Measurements from ENCODE around the gene HHATL. TPM values are rescaled to one million over a fixed set of nuclear protein-coding genes. Genes with fewer than 3 reads are reported as not detected.
A peak's percentile ranks its signal among the peaks of the same experiment; 100 is the strongest.

HHATL gene
- polyA plus RNA-seq, 1 experiment: not detected

DNA sequence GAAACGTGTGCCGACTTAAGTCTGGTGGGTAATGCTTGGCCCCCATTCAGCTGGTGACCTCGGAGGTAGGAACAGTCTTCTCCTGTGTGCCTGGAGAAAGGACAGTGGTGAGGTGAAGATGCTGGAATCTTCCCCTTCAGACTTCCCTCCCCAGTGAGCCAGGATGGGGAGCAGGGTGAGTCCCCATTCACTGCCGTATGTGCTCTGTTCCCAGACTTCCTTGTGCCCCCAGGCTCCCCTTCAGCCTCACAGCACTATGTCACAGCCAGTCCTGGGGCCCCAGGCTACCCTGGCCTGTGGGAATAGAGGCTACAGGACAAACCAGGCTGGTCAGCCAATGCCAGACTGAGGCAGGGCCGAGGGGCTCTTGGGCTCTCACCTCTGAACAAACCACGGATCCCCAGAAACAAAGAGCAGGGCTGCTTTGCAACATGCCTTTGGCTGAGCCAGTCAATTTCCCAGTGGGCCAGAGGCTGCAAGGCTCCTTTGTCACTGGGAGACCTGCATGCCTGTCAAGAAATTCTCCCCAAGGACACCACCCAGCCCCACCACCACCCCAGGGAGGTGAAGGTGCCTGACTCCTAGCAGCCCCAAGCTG is 31.8 kb upstream of the HHATL start:
- ChIA-PET CTCF (interaction anchor here (2.0 kb wide), 1 partner anchor 11 kb away, joined by 17 read pairs; no protein-coding TSS in a partner anchor), POLR2A (no interaction called here)
- TF ChIP-seq, protein P1, sequence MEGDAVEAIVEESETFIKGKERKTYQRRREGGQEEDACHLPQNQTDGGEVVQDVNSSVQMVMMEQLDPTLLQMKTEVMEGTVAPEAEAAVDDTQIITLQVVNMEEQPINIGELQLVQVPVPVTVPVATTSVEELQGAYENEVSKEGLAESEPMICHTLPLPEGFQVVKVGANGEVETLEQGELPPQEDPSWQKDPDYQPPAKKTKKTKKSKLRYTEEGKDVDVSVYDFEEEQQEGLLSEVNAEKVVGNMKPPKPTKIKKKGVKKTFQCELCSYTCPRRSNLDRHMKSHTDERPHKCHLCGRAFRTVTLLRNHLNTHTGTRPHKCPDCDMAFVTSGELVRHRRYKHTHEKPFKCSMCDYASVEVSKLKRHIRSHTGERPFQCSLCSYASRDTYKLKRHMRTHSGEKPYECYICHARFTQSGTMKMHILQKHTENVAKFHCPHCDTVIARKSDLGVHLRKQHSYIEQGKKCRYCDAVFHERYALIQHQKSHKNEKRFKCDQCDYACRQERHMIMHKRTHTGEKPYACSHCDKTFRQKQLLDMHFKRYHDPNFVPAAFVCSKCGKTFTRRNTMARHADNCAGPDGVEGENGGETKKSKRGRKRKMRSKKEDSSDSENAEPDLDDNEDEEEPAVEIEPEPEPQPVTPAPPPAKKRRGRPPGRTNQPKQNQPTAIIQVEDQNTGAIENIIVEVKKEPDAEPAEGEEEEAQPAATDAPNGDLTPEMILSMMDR (IDR thresholded peaks at IDR 0.05; ENCODE audit: insufficient read depth, low read depth, low read length): no peak

DNA sequence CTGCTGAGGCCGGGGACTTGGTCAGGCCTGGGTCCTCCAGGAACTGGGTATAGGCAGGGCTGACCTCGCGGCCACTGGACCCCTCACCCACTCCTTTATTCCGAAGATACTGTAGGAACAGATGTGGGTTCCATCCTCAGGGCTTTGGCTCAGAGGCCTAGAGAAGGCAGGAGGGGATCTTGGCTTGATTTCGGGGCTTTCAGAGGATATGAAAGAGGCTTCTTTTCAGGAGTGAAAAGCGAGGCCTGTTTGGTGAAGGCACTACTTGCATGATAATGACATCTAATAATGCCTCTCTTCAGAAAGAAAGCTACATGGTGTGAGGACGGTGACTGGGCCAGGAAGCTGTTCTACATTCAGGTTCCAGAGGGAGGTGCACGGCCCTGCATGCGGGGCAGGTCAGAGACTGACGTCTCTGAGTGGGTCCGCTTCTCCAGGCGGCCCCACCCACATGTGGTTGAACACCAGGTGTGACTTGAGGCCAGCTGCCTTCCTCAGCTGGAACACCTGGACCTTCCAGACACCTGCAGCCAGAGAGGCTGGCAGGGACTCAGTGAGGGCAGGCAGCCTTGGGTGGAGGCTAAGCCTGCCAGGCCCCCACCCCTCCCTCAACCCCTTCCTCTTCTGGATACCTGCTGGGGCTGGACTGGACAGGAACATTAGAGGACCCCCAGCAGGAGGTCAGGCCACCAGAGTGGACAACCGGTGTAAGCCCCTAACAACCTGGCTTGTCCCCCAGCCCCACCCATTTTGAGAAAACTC is 31.1 kb upstream of the HHATL start:
- CTCF ChIA-PET: interaction anchor here (0.6 to 2.3 kb wide), 2 partner anchors 10 to 12 kb away, joined by 4 to 5 read pairs; no protein-coding TSS in a partner anchor
- Histone ChIP-seq H3K36me3 (ENCODE audit: control insufficient read depth, insufficient read depth, low read length) (no peaks in the 10 kb centered on the region), H3K27me3 (ENCODE audit: control insufficient read depth, insufficient read depth, low read length) (no peaks in the 10 kb centered on the region; the same call in 1 of the 2 replicates), H3K4me3 (ENCODE audit: low read depth, low read length) (no peak overlapping the region)
- TF ChIP-seq, protein P1 (IDR thresholded peaks at IDR 0.05; ENCODE audit: insufficient read depth, low read depth, low read length): no peak
- no peak for DNase-seq (ENCODE audit: low read depth)
- POLR2A ChIA-PET: no interaction called here

More for the DNA sequence above, 31.8 kb upstream of the HHATL start:
- Histone ChIP-seq H3K36me3 (ENCODE audit: control insufficient read depth, insufficient read depth, low read length) (no peaks in the 10 kb centered on the region), H3K27me3 (ENCODE audit: control insufficient read depth, insufficient read depth, low read length) (no peaks in the 10 kb centered on the region), H3K4me3 (ENCODE audit: low read depth, low read length) (no peak overlapping the region)
- no peak for DNase-seq (ENCODE audit: low read depth)

DNA sequence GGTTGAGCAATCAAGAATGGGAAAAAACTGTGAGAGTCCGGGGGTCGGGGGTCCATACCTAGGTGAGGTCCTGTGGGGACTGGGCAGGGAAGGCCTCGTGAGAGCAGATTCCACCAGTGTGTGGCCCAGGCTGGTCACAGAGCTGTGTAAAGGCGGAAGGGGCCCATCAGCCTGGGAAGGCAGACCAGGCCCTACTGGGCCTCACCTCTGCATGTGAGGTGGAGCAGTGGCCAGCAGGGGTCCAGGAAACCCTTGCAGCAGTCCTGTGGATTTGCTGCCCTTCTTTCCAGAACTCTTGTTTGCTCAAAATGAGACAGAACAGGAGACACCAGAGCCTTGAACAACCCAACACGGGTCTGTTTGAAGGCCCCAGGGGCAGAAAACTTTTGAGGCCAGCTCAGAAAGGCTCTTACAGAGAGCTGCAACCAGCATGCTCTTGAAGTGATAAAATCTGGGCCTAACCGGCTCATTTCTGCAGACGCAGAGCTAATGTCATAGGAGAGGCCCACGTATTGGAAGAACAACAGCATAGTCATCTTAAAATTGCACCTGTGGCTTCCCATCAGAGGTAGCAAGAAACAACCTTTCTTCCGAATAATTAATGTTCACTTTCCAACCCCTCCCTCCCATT is 30.3 kb upstream of the HHATL start:
- TF ChIP-seq, protein P1 (IDR thresholded peaks at IDR 0.05; ENCODE audit: insufficient read depth, low read depth, low read length): peak; percentile 27; the same call in 1 of the 2 replicates
- Histone ChIP-seq H3K36me3 (ENCODE audit: control insufficient read depth, insufficient read depth, low read length) (no peaks in the 10 kb centered on the region), H3K4me3 (ENCODE audit: low read depth, low read length) (no peak overlapping the region), H3K27me3 (ENCODE audit: control insufficient read depth, insufficient read depth, low read length) (no peaks in the 10 kb centered on the region; the same call in 1 of the 2 replicates)
- POLR2A ChIA-PET: interaction anchor here (0.5 kb wide), 1 partner anchor 89 kb away, joined by 4 read pairs; no protein-coding TSS in a partner anchor
- DNase-seq (ENCODE audit: low read depth): no peak
- CTCF ChIA-PET: interaction anchor here (0.6 to 2.3 kb wide), 3 partner anchors 11 to 27 kb away, joined by 3 to 5 read pairs (median 4); no protein-coding TSS in a partner anchor

DNA sequence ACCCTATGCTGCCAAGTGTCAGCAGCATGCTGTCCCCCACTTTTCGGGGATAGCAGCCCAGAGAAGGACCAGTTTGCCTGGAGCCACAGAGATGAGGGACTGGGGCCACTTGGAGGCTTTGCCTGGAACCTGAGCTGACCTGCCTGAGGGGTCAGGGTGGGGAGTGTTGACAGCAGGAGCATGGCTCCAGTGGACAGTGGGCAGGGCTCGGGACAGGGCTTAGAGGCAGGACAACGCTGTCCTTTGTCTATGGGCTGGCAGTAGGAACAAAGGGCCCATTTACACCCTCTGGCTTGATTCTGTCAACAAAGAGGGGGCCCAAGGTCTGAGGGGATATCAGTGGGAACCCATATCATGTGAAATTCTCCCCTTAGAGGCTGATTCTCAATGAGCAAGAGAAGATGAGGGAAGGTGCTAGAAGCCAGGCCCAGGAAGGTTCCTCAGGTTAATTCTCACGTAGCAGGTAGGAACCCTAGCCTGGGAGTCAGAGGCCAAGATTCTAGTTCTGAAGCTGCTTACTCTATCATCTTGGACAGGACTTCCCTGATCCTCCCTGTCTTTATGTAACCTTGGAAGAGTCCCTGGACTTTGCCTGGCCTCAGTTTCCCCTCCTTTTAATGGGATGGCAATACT is 29.7 kb upstream of the HHATL start:
- TF ChIP-seq, protein P1 (IDR thresholded peaks at IDR 0.05; ENCODE audit: insufficient read depth, low read depth, low read length): no peak
- Histone ChIP-seq H3K36me3 (ENCODE audit: control insufficient read depth, insufficient read depth, low read length) (no peaks in the 10 kb centered on the region), H3K4me3 (ENCODE audit: low read depth, low read length) (no peak overlapping the region), H3K27me3 (ENCODE audit: control insufficient read depth, insufficient read depth, low read length) (no peaks in the 10 kb centered on the region; the same call in 1 of the 2 replicates)
- ChIA-PET CTCF (interaction anchor here (1.0 to 2.3 kb wide), 2 partner anchors 11 to 27 kb away, joined by 3 to 5 read pairs; no protein-coding TSS in a partner anchor), POLR2A (interaction anchor here (0.5 kb wide), 1 partner anchor 90 kb away, joined by 4 read pairs; no protein-coding TSS in a partner anchor)
- DNase-seq (ENCODE audit: low read depth): no peak

All from BJ (cell line).